A673 (cell line): ENCODE results near the gene RNPS1. TPM values are rescaled to one million over a fixed set of nuclear protein-coding genes. Genes with fewer than 3 reads are reported as not detected.

Experiments used
- BruUV-seq: library from RNA; stranded (reverse); fragments of 400-500 nt; replicated peaks from 2 replicates; lab custom pipeline; 2021; lab: Mats Ljungman, UMichigan
- CTCF ChIA-PET: fragments of 300-600 bp; sonication (Branson Sonifier 250); formaldehyde crosslinking; loops from one replicate; lab custom pipeline; 2022; ENCODE audit warnings: antibody characterized with exemption; lab: Charles Lee
- POLR2A ChIA-PET: fragments of 300-600 bp; sonication (Branson Sonifier 250); formaldehyde crosslinking; loops from one replicate; lab custom pipeline; 2022; ENCODE audit warnings: antibody characterized with exemption; ENCODE audit not compliant: low non-redundant PET; lab: Charles Lee
- DNase-seq: peaks from one replicate; pipeline ENCODE4 v3.0.0-alpha.2; 2015; ENCODE audit warnings: low spot score
- H3K27ac ChIP-seq: fragments of 200-600 bp; sonication (generic); 2 replicates; pipeline ENCODE4 v1.5.1; 2016; ENCODE audit warnings: mixed run types, low read depth, mild to moderate bottlenecking, mixed read lengths, antibody characterized with exemption, low read length; ENCODE audit not compliant: poor library complexity, severe bottlenecking
- H3K27me3 ChIP-seq: fragments of 200-600 bp; sonication (generic); replicated peaks from 2 replicates; pipeline ENCODE4 v1.6.1; 2017; ENCODE audit warnings: mixed run types, low read depth, mild to moderate bottlenecking, mixed read lengths, antibody characterized with exemption, low read length; ENCODE audit not compliant: insufficient read depth, poor library complexity
- H3K36me3 ChIP-seq: fragments of 200-600 bp; sonication (generic); 2 replicates; pipeline ENCODE4 v1.6.1; 2016; ENCODE audit warnings: mixed run types, mild to moderate bottlenecking, mixed read lengths, antibody characterized with exemption, low read length; ENCODE audit not compliant: insufficient read depth, poor library complexity, severe bottlenecking
- H3K4me1 ChIP-seq: fragments of 200-600 bp; sonication (generic); 2 replicates; pipeline ENCODE4 v1.6.1; 2017; ENCODE audit warnings: mixed run types, mild to moderate bottlenecking, mixed read lengths, antibody characterized with exemption, low read length; ENCODE audit not compliant: insufficient read depth, poor library complexity, severe bottlenecking
- H3K4me3 ChIP-seq: fragments of 200-600 bp; sonication (generic); 2 replicates; pipeline ENCODE4 v1.5.1; 2016; ENCODE audit warnings: low read depth, mixed run types, mild to moderate bottlenecking, mixed read lengths, low read length; ENCODE audit not compliant: poor library complexity, severe bottlenecking
- H3K9me3 ChIP-seq: fragments of 200-600 bp; sonication (generic); 2 replicates; pipeline ENCODE4 v1.6.1; 2016; ENCODE audit warnings: mixed run types, low read depth, mild to moderate bottlenecking, mixed read lengths, antibody characterized with exemption, low read length; ENCODE audit not compliant: poor library complexity, severe bottlenecking
- EZH2 ChIP-seq: fragments of 200-600 bp; sonication (generic); IDR thresholded peaks from 2 replicates; pipeline ENCODE4 v1.6.1; 2017; ENCODE audit warnings: borderline replicate concordance, low read depth, mild to moderate bottlenecking, mixed read lengths, antibody characterized with exemption, low read length; ENCODE audit not compliant: poor library complexity, severe bottlenecking
- intact Hi-C: fragments of 100-400 bp; cut with micrococcal nuclease; formaldehyde crosslinking; loops from one replicate; pipeline ENCODE4 v1.10.0; 2022; ENCODE audit not compliant: unreplicated experiment
- total RNA-seq: library from RNA; stranded (reverse); gene quantifications from 2 replicates; pipeline ENCODE4 v1.2.3, GENCODE V29; 2021
- TF ChIP-seq, protein P1 (sequence below): fragments of 300-800, 200-600 bp; sonication (generic); conservative IDR thresholded peaks from 2 replicates; pipeline ENCODE4 v1.5.1; 2017; ENCODE audit warnings: low read depth, mild to moderate bottlenecking, antibody characterized with exemption, low read length, moderate library complexity, mixed read lengths

RNPS1 gene
- total RNA-seq, 1 experiment from 2014 or later, result 345 TPM

DNA sequence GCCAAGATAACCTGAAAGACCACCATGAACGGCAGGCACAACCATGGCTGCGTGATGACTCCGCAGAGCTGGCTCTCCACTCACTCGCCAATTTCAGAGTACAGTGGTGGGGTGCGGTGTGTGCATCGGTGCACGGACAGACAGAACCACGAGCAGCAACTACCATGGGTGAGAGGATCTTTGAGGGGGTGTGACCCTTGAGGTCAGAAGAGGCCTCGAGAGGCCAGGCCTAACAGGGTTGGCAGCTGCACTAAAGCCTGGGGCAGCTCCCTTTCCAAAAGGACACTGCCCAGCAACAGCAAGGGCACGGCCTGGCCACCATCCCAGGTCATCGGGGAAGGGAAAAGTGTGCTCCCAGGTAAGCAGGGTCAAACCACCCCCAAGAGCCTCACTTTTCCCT lies 14.6 kb downstream of the RNPS1 start:
- no peak for TF ChIP-seq EZH2
- TF ChIP-seq, protein P1, sequence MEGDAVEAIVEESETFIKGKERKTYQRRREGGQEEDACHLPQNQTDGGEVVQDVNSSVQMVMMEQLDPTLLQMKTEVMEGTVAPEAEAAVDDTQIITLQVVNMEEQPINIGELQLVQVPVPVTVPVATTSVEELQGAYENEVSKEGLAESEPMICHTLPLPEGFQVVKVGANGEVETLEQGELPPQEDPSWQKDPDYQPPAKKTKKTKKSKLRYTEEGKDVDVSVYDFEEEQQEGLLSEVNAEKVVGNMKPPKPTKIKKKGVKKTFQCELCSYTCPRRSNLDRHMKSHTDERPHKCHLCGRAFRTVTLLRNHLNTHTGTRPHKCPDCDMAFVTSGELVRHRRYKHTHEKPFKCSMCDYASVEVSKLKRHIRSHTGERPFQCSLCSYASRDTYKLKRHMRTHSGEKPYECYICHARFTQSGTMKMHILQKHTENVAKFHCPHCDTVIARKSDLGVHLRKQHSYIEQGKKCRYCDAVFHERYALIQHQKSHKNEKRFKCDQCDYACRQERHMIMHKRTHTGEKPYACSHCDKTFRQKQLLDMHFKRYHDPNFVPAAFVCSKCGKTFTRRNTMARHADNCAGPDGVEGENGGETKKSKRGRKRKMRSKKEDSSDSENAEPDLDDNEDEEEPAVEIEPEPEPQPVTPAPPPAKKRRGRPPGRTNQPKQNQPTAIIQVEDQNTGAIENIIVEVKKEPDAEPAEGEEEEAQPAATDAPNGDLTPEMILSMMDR, result no peak
- Histone ChIP-seq H3K27me3 (no peaks in the 10 kb centered on the region), H3K27ac (no peak overlapping the region), H3K4me1 (peaks cover 18% of the 10 kb centered on the region), H3K4me3 (no peak overlapping the region), H3K9me3 (no peaks in the 10 kb centered on the region), H3K36me3 (peaks cover 55% of the 10 kb centered on the region)
- ChIA-PET POLR2A (interaction anchor here (0.6 kb wide), 1 partner anchor 190 kb away, joined by 3 read pairs; no protein-coding TSS in a partner anchor), CTCF (no interaction called here)
- intact Hi-C loops, result no loop called here
- BruUV-seq, result TSS peak; percentile 23
- DNase-seq, result no peak

- CTCF ChIA-PET, result no interaction called here
- Histone ChIP-seq H3K27me3 (no peaks in the 10 kb centered on the region), H3K27ac (no peak overlapping the region), H3K9me3 (no peaks in the 10 kb centered on the region), H3K4me3 (no peak overlapping the region), H3K36me3 (peaks cover 50% of the 10 kb centered on the region), H3K4me1 (peaks cover 18% of the 10 kb centered on the region)
- TF ChIP-seq EZH2, result no peak
- TF ChIP-seq, protein P1, result no peak
- intact Hi-C loops, result no loop called here
- BruUV-seq, result no TSS peak
- POLR2A ChIA-PET, result no interaction called here
- DNase-seq, result no peak
These were observed 15.1 kb downstream of the RNPS1 start for GRCh38 chr16:2252806-2253148.

DNA sequence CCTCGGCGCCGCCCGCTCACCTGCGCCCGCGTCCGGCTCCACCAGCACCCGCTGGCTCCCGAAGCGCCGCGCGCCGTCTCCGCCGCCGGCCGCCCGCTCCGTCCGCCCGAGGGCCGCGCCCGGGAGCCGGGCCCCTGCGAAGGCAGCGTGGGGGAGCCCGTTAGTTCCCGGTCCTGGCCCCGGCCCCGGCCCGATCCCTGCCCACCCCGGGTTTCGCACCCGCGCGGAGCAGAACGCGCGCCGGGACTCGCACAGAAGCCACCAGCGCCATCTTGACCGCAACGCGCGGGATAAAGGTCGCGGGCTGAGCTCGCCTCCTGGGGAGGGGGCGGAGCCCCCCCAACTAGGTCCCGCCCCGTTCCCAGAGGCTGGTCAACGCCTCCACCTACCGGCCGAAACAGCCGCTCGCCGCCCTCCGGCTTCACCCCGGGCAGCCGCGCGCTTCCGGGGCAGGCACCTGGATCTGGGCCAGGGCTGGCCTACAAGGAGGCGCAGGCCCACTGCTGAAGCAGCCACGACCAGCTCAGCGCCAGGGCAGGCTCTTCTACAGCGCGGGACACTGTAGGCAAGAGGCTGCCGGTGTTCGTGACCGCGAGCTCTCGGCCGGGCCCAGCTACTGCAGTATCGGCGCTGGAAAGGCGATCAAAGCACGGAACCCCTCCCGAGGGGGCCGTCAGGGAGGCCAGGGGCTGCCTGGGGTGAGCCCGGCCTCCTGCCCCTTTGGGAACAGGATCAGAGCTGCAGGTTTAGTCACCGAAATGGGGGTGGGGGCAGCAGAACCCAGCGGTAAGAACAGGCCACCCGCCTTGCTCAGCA lies 16.4 kb downstream of the RNPS1 start, which contains the start of gene ECI1:
Gene ECI1 (minus strand): TSS at position 292 of the 816 bp plus-strand sequence. CDS start 21 bp downstream, at position 271.
- intact Hi-C loops, result no loop called here
- Histone ChIP-seq H3K4me1 (peaks cover 18% of the 10 kb centered on the region), H3K9me3 (no peaks in the 10 kb centered on the region), H3K4me3 (peak within 1 kb of the TSS; percentile 77), H3K27me3 (no peaks in the 10 kb centered on the region), H3K27ac (peak within 1 kb of the TSS; percentile 90), H3K36me3 (peaks cover 40% of the 10 kb centered on the region)
- peak; percentile 87 for DNase-seq
- no TSS peak for BruUV-seq
- ChIA-PET POLR2A (interaction anchor here (0.5 to 0.7 kb wide), 2 partner anchors 25 to 284 kb away, joined by 3 read pairs; no protein-coding TSS in a partner anchor), CTCF (interaction anchor here (0.6 to 0.9 kb wide), 2 partner anchors 193 to 235 kb away, joined by 3 read pairs; no protein-coding TSS in a partner anchor)
- TF ChIP-seq EZH2, result no peak
- TF ChIP-seq, protein P1, result peak; percentile 66
